ENCODE results near the gene LSS. TPM values are rescaled to one million over a fixed set of nuclear protein-coding genes. Genes with fewer than 3 reads are reported as not detected.
"Not testable (repeated sequence)": the region's sequence is repeated elsewhere in the genome, so short reads cannot be mapped to it uniquely, and the experiment has no call there.

The LSS gene
- total RNA-seq, 1 experiment from 2014 or later, result 130 TPM

GRCh38 chr21:46244602-46245001 is 16.0 kb upstream of the LSS start:
- no peaks in the 10 kb centered on the region for H3K27me3 ChIP-seq (replicated peaks; ENCODE audit: insufficient read depth, low read depth, low read length, poor library complexity)
- H3K9me3 ChIP-seq (ENCODE audit: low read depth, low read length, poor library complexity, severe bottlenecking), result no peaks in the 10 kb centered on the region
- DNase-seq (ENCODE audit: low spot score), result no peak
- peaks cover 86% of the 10 kb centered on the region for H3K36me3 ChIP-seq (ENCODE audit: insufficient read depth, low read length, poor library complexity, severe bottlenecking)
- POLR2A ChIA-PET (ENCODE audit: low non-redundant PET), result no interaction called here
- CTCF ChIA-PET, result no interaction called here
- intact Hi-C loops (cut with micrococcal nuclease; ENCODE audit: unreplicated experiment), result no loop called here
- BruUV-seq (replicated peaks), result no TSS peak
- TF ChIP-seq EZH2 (IDR thresholded peaks at IDR 0.05; ENCODE audit: borderline replicate concordance, low read depth, low read length, poor library complexity, severe bottlenecking), result no peak
- TF ChIP-seq, protein P1, sequence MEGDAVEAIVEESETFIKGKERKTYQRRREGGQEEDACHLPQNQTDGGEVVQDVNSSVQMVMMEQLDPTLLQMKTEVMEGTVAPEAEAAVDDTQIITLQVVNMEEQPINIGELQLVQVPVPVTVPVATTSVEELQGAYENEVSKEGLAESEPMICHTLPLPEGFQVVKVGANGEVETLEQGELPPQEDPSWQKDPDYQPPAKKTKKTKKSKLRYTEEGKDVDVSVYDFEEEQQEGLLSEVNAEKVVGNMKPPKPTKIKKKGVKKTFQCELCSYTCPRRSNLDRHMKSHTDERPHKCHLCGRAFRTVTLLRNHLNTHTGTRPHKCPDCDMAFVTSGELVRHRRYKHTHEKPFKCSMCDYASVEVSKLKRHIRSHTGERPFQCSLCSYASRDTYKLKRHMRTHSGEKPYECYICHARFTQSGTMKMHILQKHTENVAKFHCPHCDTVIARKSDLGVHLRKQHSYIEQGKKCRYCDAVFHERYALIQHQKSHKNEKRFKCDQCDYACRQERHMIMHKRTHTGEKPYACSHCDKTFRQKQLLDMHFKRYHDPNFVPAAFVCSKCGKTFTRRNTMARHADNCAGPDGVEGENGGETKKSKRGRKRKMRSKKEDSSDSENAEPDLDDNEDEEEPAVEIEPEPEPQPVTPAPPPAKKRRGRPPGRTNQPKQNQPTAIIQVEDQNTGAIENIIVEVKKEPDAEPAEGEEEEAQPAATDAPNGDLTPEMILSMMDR (conservative IDR thresholded peaks at IDR 0.05; ENCODE audit: low read depth, low read length), result no peak
- no peak overlapping the region for H3K27ac ChIP-seq (ENCODE audit: low read depth, low read length, poor library complexity, severe bottlenecking)
- no peaks in the 10 kb centered on the region for H3K4me1 ChIP-seq (ENCODE audit: insufficient read depth, low read length, poor library complexity, severe bottlenecking)
- no peak overlapping the region for H3K4me3 ChIP-seq (ENCODE audit: low read depth, low read length, poor library complexity, severe bottlenecking)

GRCh38 chr21:46243960-46244361 is 15.4 kb upstream of the LSS start:
- ChIA-PET CTCF (no interaction called here), POLR2A (ENCODE audit: low non-redundant PET) (no interaction called here)
- no peaks in the 10 kb centered on the region for H3K4me1 ChIP-seq (ENCODE audit: insufficient read depth, low read length, poor library complexity, severe bottlenecking)
- no peaks in the 10 kb centered on the region for H3K27me3 ChIP-seq (replicated peaks; ENCODE audit: insufficient read depth, low read depth, low read length, poor library complexity)
- no peak for DNase-seq (ENCODE audit: low spot score)
- no peak overlapping the region for H3K4me3 ChIP-seq (ENCODE audit: low read depth, low read length, poor library complexity, severe bottlenecking)
- BruUV-seq (replicated peaks), result no TSS peak
- intact Hi-C loops (cut with micrococcal nuclease; ENCODE audit: unreplicated experiment), result no loop called here
- H3K9me3 ChIP-seq (ENCODE audit: low read depth, low read length, poor library complexity, severe bottlenecking), result no peaks in the 10 kb centered on the region
- peaks cover 86% of the 10 kb centered on the region for H3K36me3 ChIP-seq (ENCODE audit: insufficient read depth, low read length, poor library complexity, severe bottlenecking)
- TF ChIP-seq, protein P1 (conservative IDR thresholded peaks at IDR 0.05; ENCODE audit: low read depth, low read length), result no peak
- no peak for TF ChIP-seq EZH2 (IDR thresholded peaks at IDR 0.05; ENCODE audit: borderline replicate concordance, low read depth, low read length, poor library complexity, severe bottlenecking)
- peak overlapping the region; percentile 59 for H3K27ac ChIP-seq (ENCODE audit: low read depth, low read length, poor library complexity, severe bottlenecking)

DNA sequence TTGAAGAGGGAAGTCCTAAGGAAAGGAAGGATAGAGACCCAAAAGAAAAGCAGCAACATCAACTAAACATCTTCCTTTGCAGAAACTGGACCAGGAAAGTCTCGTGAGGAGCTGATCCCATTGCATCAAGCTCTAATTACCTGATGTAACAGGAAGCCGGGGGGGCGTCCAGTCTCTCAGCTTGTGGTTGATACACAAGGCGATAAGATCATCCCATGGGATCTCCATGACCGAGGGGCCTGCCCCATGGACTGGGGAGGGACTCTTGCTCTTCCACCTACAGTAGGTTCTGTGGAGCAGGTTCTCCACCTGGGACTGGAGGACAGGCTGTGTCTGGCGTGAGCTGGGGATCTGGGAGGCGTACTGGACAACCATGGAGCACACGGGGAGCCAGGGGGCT is 14.8 kb upstream of the LSS start:
- H3K4me3 ChIP-seq (ENCODE audit: low read depth, low read length, poor library complexity, severe bottlenecking), result no peak overlapping the region
- no peaks in the 10 kb centered on the region for H3K27me3 ChIP-seq (replicated peaks; ENCODE audit: insufficient read depth, low read depth, low read length, poor library complexity)
- no peaks in the 10 kb centered on the region for H3K4me1 ChIP-seq (ENCODE audit: insufficient read depth, low read length, poor library complexity, severe bottlenecking)
- ChIA-PET CTCF (no interaction called here), POLR2A (ENCODE audit: low non-redundant PET) (no interaction called here)
- TF ChIP-seq EZH2 (IDR thresholded peaks at IDR 0.05; ENCODE audit: borderline replicate concordance, low read depth, low read length, poor library complexity, severe bottlenecking), result no peak
- TF ChIP-seq, protein P1 (conservative IDR thresholded peaks at IDR 0.05; ENCODE audit: low read depth, low read length), result no peak
- no TSS peak for BruUV-seq (replicated peaks)
- H3K36me3 ChIP-seq (ENCODE audit: insufficient read depth, low read length, poor library complexity, severe bottlenecking), result peaks cover 90% of the 10 kb centered on the region
- no peak for DNase-seq (ENCODE audit: low spot score)
- peak overlapping the region; percentile 59 for H3K27ac ChIP-seq (ENCODE audit: low read depth, low read length, poor library complexity, severe bottlenecking)
- intact Hi-C loops (cut with micrococcal nuclease; ENCODE audit: unreplicated experiment), result no loop called here
- no peaks in the 10 kb centered on the region for H3K9me3 ChIP-seq (ENCODE audit: low read depth, low read length, poor library complexity, severe bottlenecking)

DNA sequence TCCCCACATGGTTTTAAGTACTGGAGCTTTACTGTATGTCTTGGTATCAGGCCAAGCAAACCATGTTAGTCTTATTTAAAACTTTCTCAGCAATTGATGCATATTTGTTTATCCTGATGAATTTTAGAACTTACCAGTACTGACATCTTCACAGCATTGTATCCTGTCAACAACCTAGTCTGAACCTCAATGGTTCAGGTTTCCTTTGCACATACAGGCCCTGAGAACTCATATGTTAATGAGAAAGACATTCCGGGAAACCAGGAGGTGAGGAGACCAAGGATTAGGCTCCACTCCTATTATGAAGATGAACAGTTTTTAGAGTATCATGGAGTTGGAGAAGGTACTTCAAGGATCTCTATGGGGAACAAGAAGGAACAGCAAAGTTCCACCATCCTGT is 13.0 kb upstream of the LSS start:
- CTCF ChIA-PET, result not testable (repeated sequence)

More for the DNA sequence above, 13.0 kb upstream of the LSS start:
- intact Hi-C loops (cut with micrococcal nuclease; ENCODE audit: unreplicated experiment); BruUV-seq (replicated peaks); POLR2A ChIA-PET (ENCODE audit: low non-redundant PET); H3K9me3 ChIP-seq (ENCODE audit: low read depth, low read length, poor library complexity, severe bottlenecking); H3K4me1 ChIP-seq (ENCODE audit: insufficient read depth, low read length, poor library complexity, severe bottlenecking); H3K27me3 ChIP-seq (replicated peaks; ENCODE audit: insufficient read depth, low read depth, low read length, poor library complexity); H3K4me3 ChIP-seq (ENCODE audit: low read depth, low read length, poor library complexity, severe bottlenecking); DNase-seq (ENCODE audit: low spot score); H3K27ac ChIP-seq (ENCODE audit: low read depth, low read length, poor library complexity, severe bottlenecking): not testable (repeated sequence)
- peaks cover 95% of the 10 kb centered on the region for H3K36me3 ChIP-seq (ENCODE audit: insufficient read depth, low read length, poor library complexity, severe bottlenecking)
